ENCODE measurements around the gene ZNF574. TPM values are rescaled to one million over a fixed set of nuclear protein-coding genes. Genes with fewer than 3 reads are reported as not detected.
A peak's percentile ranks its signal among the peaks of the same experiment; 100 is the strongest.

ZNF574 gene
- total and polyA plus RNA-seq, 2 experiments from 2014 or later: 19.4 to 61.2 TPM

DNA sequence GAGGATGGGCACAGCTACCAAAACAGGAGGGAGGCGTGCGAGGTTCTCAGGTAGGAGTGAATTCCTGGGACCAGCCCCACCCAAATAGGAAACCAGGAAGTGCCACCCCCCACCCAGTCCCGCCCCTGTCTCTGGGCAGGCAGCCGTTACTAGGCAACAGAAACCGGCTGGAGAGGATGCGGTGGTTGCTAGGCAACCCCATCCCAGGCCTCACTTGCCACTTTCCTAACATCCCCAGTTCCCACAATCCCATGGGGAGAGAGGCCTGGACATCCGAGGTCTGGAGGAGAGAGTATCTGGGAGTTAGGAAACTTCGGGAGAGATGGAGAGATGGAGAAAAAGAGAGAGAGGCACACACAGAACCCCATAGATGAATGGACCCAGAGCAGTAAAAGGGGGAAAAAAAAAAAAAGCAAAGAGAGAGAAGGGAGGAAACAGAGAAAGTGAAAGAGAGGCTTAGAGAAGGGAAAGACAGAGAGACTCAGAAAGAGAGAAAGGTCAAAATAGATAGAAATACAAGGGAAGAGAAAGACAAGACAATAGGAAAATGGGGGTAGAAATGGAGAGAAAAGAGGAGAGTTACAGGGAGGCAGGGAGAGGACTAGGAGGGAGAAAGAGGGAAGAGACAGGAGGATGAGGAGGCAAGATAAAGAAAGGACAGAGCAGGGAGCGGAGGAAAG lies 9.8 kb upstream of the ZNF574 start:
- no peak overlapping the region for H3K4me3 ChIP-seq
- DNase-seq (ENCODE audit: low spot score) (peak; percentile 84), ATAC-seq (no peak)
- no peak overlapping the region for H3K4me2 ChIP-seq
- Mint-ChIP-seq H3K27me3 (ENCODE audit: insufficient read depth, low read depth, poor library complexity) (peaks cover 10% of the 10 kb centered on the region), H3K4me1 (peaks cover 8% of the 10 kb centered on the region), H3K27ac (no peak overlapping the region), H3K4me3 (no peak overlapping the region), H3K36me3 (ENCODE audit: low read depth) (peaks cover 36% of the 10 kb centered on the region), H3K9me3 (0 out of 3 replicates have a peak, but pooled peaks cover 3% of the 10 kb centered on the region)
- peaks cover 20% of the 10 kb centered on the region for H3K4me1 ChIP-seq (ENCODE audit: insufficient read depth)
- no peak overlapping the region; the same call in 1 of the 2 replicates for H3K27ac ChIP-seq (ENCODE audit: low read depth)
- no peaks in the 10 kb centered on the region for H3K27me3 ChIP-seq (ENCODE audit: insufficient read depth)
- no peak overlapping the region for H2AFZ ChIP-seq
- H3K79me2 ChIP-seq (replicated peaks; ENCODE audit: insufficient read depth): peaks cover 28% of the 10 kb centered on the region
- no peaks in the 10 kb centered on the region for H3K9me2 ChIP-seq (ENCODE audit: insufficient read depth)
- no peak for TF ChIP-seq CREB1 (CRISPR knock-in tag; IDR thresholded peaks at IDR 0.05; ENCODE audit: low read depth)
- TF ChIP-seq, protein P1, sequence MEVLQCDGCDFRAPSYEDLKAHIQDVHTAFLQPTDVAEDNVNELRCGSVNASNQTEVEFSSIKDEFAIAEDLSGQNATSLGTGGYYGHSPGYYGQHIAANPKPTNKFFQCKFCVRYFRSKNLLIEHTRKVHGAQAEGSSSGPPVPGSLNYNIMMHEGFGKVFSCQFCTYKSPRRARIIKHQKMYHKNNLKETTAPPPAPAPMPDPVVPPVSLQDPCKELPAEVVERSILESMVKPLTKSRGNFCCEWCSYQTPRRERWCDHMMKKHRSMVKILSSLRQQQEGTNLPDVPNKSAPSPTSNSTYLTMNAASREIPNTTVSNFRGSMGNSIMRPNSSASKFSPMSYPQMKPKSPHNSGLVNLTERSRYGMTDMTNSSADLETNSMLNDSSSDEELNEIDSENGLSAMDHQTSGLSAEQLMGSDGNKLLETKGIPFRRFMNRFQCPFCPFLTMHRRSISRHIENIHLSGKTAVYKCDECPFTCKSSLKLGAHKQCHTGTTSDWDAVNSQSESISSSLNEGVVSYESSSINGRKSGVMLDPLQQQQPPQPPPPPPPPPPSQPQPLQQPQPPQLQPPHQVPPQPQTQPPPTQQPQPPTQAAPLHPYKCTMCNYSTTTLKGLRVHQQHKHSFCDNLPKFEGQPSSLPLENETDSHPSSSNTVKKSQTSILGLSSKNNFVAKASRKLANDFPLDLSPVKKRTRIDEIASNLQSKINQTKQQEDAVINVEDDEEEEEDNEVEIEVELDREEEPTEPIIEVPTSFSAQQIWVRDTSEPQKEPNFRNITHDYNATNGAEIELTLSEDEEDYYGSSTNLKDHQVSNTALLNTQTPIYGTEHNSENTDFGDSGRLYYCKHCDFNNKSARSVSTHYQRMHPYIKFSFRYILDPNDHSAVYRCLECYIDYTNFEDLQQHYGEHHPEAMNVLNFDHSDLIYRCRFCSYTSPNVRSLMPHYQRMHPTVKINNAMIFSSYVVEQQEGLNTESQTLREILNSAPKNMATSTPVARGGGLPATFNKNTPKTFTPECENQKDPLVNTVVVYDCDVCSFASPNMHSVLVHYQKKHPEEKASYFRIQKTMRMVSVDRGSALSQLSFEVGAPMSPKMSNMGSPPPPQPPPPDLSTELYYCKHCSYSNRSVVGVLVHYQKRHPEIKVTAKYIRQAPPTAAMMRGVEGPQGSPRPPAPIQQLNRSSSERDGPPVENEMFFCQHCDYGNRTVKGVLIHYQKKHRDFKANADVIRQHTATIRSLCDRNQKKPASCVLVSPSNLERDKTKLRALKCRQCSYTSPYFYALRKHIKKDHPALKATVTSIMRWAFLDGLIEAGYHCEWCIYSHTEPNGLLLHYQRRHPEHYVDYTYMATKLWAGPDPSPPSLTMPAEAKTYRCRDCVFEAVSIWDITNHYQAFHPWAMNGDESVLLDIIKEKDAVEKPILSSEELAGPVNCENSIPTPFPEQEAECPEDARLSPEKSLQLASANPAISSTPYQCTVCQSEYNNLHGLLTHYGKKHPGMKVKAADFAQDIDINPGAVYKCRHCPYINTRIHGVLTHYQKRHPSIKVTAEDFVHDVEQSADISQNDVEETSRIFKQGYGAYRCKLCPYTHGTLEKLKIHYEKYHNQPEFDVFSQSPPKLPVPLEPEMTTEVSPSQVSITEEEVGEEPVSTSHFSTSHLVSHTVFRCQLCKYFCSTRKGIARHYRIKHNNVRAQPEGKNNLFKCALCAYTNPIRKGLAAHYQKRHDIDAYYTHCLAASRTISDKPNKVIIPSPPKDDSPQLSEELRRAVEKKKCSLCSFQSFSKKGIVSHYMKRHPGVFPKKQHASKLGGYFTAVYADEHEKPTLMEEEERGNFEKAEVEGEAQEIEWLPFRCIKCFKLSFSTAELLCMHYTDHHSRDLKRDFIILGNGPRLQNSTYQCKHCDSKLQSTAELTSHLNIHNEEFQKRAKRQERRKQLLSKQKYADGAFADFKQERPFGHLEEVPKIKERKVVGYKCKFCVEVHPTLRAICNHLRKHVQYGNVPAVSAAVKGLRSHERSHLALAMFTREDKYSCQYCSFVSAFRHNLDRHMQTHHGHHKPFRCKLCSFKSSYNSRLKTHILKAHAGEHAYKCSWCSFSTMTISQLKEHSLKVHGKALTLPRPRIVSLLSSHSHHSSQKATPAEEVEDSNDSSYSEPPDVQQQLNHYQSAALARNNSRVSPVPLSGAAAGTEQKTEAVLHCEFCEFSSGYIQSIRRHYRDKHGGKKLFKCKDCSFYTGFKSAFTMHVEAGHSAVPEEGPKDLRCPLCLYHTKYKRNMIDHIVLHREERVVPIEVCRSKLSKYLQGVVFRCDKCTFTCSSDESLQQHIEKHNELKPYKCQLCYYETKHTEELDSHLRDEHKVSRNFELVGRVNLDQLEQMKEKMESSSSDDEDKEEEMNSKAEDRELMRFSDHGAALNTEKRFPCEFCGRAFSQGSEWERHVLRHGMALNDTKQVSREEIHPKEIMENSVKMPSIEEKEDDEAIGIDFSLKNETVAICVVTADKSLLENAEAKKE (CRISPR knock-in tag; IDR thresholded peaks at IDR 0.05): no peak
- TF ChIP-seq JUNB (IDR thresholded peaks at IDR 0.05; ENCODE audit: unreplicated experiment): no peak
- no peak for TF ChIP-seq NANOG (IDR thresholded peaks at IDR 0.05; ENCODE audit: borderline replicate concordance)
- TF ChIP-seq, protein P2, sequence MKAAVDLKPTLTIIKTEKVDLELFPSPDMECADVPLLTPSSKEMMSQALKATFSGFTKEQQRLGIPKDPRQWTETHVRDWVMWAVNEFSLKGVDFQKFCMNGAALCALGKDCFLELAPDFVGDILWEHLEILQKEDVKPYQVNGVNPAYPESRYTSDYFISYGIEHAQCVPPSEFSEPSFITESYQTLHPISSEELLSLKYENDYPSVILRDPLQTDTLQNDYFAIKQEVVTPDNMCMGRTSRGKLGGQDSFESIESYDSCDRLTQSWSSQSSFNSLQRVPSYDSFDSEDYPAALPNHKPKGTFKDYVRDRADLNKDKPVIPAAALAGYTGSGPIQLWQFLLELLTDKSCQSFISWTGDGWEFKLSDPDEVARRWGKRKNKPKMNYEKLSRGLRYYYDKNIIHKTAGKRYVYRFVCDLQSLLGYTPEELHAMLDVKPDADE (IDR thresholded peaks at IDR 0.05): no peak
- TF ChIP-seq EZH2phosphoT487 (IDR thresholded peaks at IDR 0.05; ENCODE audit: unreplicated experiment): no peak
- TF ChIP-seq, protein P3, sequence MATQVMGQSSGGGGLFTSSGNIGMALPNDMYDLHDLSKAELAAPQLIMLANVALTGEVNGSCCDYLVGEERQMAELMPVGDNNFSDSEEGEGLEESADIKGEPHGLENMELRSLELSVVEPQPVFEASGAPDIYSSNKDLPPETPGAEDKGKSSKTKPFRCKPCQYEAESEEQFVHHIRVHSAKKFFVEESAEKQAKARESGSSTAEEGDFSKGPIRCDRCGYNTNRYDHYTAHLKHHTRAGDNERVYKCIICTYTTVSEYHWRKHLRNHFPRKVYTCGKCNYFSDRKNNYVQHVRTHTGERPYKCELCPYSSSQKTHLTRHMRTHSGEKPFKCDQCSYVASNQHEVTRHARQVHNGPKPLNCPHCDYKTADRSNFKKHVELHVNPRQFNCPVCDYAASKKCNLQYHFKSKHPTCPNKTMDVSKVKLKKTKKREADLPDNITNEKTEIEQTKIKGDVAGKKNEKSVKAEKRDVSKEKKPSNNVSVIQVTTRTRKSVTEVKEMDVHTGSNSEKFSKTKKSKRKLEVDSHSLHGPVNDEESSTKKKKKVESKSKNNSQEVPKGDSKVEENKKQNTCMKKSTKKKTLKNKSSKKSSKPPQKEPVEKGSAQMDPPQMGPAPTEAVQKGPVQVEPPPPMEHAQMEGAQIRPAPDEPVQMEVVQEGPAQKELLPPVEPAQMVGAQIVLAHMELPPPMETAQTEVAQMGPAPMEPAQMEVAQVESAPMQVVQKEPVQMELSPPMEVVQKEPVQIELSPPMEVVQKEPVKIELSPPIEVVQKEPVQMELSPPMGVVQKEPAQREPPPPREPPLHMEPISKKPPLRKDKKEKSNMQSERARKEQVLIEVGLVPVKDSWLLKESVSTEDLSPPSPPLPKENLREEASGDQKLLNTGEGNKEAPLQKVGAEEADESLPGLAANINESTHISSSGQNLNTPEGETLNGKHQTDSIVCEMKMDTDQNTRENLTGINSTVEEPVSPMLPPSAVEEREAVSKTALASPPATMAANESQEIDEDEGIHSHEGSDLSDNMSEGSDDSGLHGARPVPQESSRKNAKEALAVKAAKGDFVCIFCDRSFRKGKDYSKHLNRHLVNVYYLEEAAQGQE (IDR thresholded peaks at IDR 0.05; ENCODE audit: unreplicated experiment): no peak
- TF ChIP-seq ZNF114 (CRISPR knock-in tag; IDR thresholded peaks at IDR 0.05): no peak
- TF ChIP-seq EZH2 (IDR thresholded peaks at IDR 0.05; ENCODE audit: low read depth, unreplicated experiment): no peak
- no peak for TF ChIP-seq STAT1 (IDR thresholded peaks at IDR 0.05; ENCODE audit: unreplicated experiment)
- TF ChIP-seq, protein P4, sequence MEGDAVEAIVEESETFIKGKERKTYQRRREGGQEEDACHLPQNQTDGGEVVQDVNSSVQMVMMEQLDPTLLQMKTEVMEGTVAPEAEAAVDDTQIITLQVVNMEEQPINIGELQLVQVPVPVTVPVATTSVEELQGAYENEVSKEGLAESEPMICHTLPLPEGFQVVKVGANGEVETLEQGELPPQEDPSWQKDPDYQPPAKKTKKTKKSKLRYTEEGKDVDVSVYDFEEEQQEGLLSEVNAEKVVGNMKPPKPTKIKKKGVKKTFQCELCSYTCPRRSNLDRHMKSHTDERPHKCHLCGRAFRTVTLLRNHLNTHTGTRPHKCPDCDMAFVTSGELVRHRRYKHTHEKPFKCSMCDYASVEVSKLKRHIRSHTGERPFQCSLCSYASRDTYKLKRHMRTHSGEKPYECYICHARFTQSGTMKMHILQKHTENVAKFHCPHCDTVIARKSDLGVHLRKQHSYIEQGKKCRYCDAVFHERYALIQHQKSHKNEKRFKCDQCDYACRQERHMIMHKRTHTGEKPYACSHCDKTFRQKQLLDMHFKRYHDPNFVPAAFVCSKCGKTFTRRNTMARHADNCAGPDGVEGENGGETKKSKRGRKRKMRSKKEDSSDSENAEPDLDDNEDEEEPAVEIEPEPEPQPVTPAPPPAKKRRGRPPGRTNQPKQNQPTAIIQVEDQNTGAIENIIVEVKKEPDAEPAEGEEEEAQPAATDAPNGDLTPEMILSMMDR (conservative IDR thresholded peaks at IDR 0.05; ENCODE audit: low read depth in 2 of 2): no peak
- TF ChIP-seq POLR2AphosphoS5 (IDR thresholded peaks at IDR 0.05; ENCODE audit: low read depth): no peak
- TF ChIP-seq ZNF331 (CRISPR knock-in tag; IDR thresholded peaks at IDR 0.05; ENCODE audit: low read depth): no peak
- peaks cover 6% of the 10 kb centered on the region; the same call in 1 of the 2 replicates for H3F3A ChIP-seq (replicated peaks; ENCODE audit: low read depth)
- H4K20me1 ChIP-seq (replicated peaks; ENCODE audit: insufficient read depth): peaks cover 12% of the 10 kb centered on the region
- H3K36me3 ChIP-seq (ENCODE audit: insufficient read depth): peaks cover 3% of the 10 kb centered on the region; the same call in 1 of the 2 replicates
